ENCODE measurements around the gene USP46.

GRCh38 chr4:52572936-52573485 is 86.1 kb downstream of the USP46 start:
- TF ChIP-seq CTCF (IDR thresholded peaks at IDR 0.05), result no peak
- no peak for TF ChIP-seq POLR2AphosphoS5 (IDR thresholded peaks at IDR 0.05; ENCODE audit: low read depth, low read length)
- no peak for TF ChIP-seq REST (IDR thresholded peaks at IDR 0.05; ENCODE audit: insufficient read depth in 1 of 2, low read depth in 2 of 2, low read length in 1 of 2)
- no peak for TF ChIP-seq SIN3A (IDR thresholded peaks at IDR 0.05; ENCODE audit: borderline replicate concordance, insufficient read depth, low read depth, low read length)
